ENCODE data around the gene DIP2C. TPM values are rescaled to one million over a fixed set of nuclear protein-coding genes. Genes with fewer than 3 reads are reported as not detected.

The DIP2C gene
- total RNA-seq, 1 donor from 2014 or later, result 23.1 TPM

- Mint-ChIP-seq H3K27me3 (no peaks in the 10 kb centered on the region), H3K9me3 (no peaks in the 10 kb centered on the region), H3K27ac (no peak overlapping the region), H3K4me3 (no peak overlapping the region), H3K4me1 (ENCODE audit: unreplicated experiment) (no peaks in the 10 kb centered on the region), H3K36me3 (peaks cover 19% of the 10 kb centered on the region)
- TF ChIP-seq CTCF (conservative IDR thresholded peaks at IDR 0.05), result no peak
- DNase-seq (ENCODE audit: extremely low spot score, unreplicated experiment), result no peak
Measured at GRCh38 chr10:251982-252582, 437.4 kb downstream of the DIP2C start.

GRCh38 chr10:248307-248706, 441.2 kb downstream of the DIP2C start:
- no peak for TF ChIP-seq CTCF (conservative IDR thresholded peaks at IDR 0.05)
- no peak for DNase-seq (ENCODE audit: extremely low spot score, unreplicated experiment)
- H3K4me1 Mint-ChIP-seq (ENCODE audit: unreplicated experiment), result no peaks in the 10 kb centered on the region
- peaks cover 31% of the 10 kb centered on the region for H3K36me3 Mint-ChIP-seq
- no peak overlapping the region for H3K4me3 Mint-ChIP-seq
- no peaks in the 10 kb centered on the region for H3K9me3 Mint-ChIP-seq
- no peaks in the 10 kb centered on the region for H3K27me3 Mint-ChIP-seq
- H3K27ac Mint-ChIP-seq, result no peak overlapping the region

GRCh38 chr10:247480-247879, 442.0 kb downstream of the DIP2C start:
- no peaks in the 10 kb centered on the region for H3K9me3 Mint-ChIP-seq
- H3K27me3 Mint-ChIP-seq, result no peaks in the 10 kb centered on the region
- H3K4me1 Mint-ChIP-seq (ENCODE audit: unreplicated experiment), result no peaks in the 10 kb centered on the region
- no peak overlapping the region for H3K27ac Mint-ChIP-seq
- no peak for TF ChIP-seq CTCF (conservative IDR thresholded peaks at IDR 0.05)
- H3K4me3 Mint-ChIP-seq, result no peak overlapping the region
- no peak for DNase-seq (ENCODE audit: extremely low spot score, unreplicated experiment)
- H3K36me3 Mint-ChIP-seq, result peaks cover 33% of the 10 kb centered on the region

GRCh38 chr10:246431-246830, 443.0 kb downstream of the DIP2C start:
- Mint-ChIP-seq H3K27me3 (no peaks in the 10 kb centered on the region), H3K4me3 (no peak overlapping the region), H3K27ac (no peak overlapping the region), H3K4me1 (ENCODE audit: unreplicated experiment) (no peaks in the 10 kb centered on the region), H3K36me3 (peaks cover 27% of the 10 kb centered on the region), H3K9me3 (no peaks in the 10 kb centered on the region)
- DNase-seq (ENCODE audit: extremely low spot score, unreplicated experiment), result no peak
- TF ChIP-seq CTCF (conservative IDR thresholded peaks at IDR 0.05), result no peak

- no peak for TF ChIP-seq CTCF (conservative IDR thresholded peaks at IDR 0.05)
- Mint-ChIP-seq H3K9me3 (no peaks in the 10 kb centered on the region), H3K27me3 (no peaks in the 10 kb centered on the region), H3K27ac (no peak overlapping the region), H3K4me3 (no peak overlapping the region), H3K4me1 (ENCODE audit: unreplicated experiment) (no peaks in the 10 kb centered on the region), H3K36me3 (peaks cover 23% of the 10 kb centered on the region)
- no peak for DNase-seq (ENCODE audit: extremely low spot score, unreplicated experiment)
Measured at GRCh38 chr10:244227-244626, 445.2 kb downstream of the DIP2C start.

Measured in type B pancreatic cell (in vitro differentiated cells).